ENCODE measurements around the gene RENBP. TPM values are rescaled to one million over a fixed set of nuclear protein-coding genes. Genes with fewer than 3 reads are reported as not detected.

RENBP gene
- total RNA-seq, 2 donors from 2014 or later, result 12.0 to 17.5 TPM

- H3K27me3 ChIP-seq (ENCODE audit: control insufficient read depth, insufficient read depth, low read length, poor library complexity, severe bottlenecking), result no peaks in the 10 kb centered on the region
- no peaks in the 10 kb centered on the region for H3K36me3 ChIP-seq (ENCODE audit: control insufficient read depth, insufficient read depth, low read length)
- no peaks in the 10 kb centered on the region for H3K36me3 Mint-ChIP-seq (ENCODE audit: low read depth)
- H3K9me3 Mint-ChIP-seq, result peaks cover 66% of the 10 kb centered on the region
- WGBS, 2 experiments (ENCODE audit: insufficient coverage in 1 of 2, insufficient read length in 1 of 2), result 94 to 95% methylated on average over 7 to 11 of the region's 12 CpGs
- no peaks in the 10 kb centered on the region for H3K27me3 Mint-ChIP-seq (ENCODE audit: insufficient read depth)
- no peak overlapping the region for H3K27ac ChIP-seq (ENCODE audit: low read depth, low read length)
- no peak overlapping the region for H3K27ac Mint-ChIP-seq
- no peaks in the 10 kb centered on the region for H3K4me1 Mint-ChIP-seq
- no peaks in the 10 kb centered on the region for H3K9me3 ChIP-seq (ENCODE audit: control insufficient read depth, low read length)
- no peak overlapping the region for H3K4me3 ChIP-seq (ENCODE audit: low read length)
- DNase-seq, result no peak
- TF ChIP-seq CTCF (conservative IDR thresholded peaks at IDR 0.05), result no peak
- no peak overlapping the region for H3K4me3 Mint-ChIP-seq
- no peak overlapping the region for H3K9ac ChIP-seq (ENCODE audit: extremely low read depth, low read length, poor library complexity, severe bottlenecking)
- no peaks in the 10 kb centered on the region for H3K4me1 ChIP-seq (ENCODE audit: control insufficient read depth, insufficient read depth, low read length)
These were observed 44.0 kb upstream of the RENBP start for GRCh38 chrX:153988493-153988892.

GRCh38 chrX:153984351-153985178, 40.1 kb upstream of the RENBP start:
- WGBS, 2 experiments (ENCODE audit: insufficient coverage in 1 of 2, insufficient read length in 1 of 2), result 80 to 90% methylated on average over 1 to 20 of the region's 20 CpGs
- no peaks in the 10 kb centered on the region for H3K27me3 Mint-ChIP-seq (ENCODE audit: insufficient read depth)
- no peaks in the 10 kb centered on the region for H3K4me1 ChIP-seq (ENCODE audit: control insufficient read depth, insufficient read depth, low read length)
- DNase-seq, result no peak
- no peak for TF ChIP-seq CTCF (conservative IDR thresholded peaks at IDR 0.05)
- H3K36me3 Mint-ChIP-seq (ENCODE audit: low read depth), result peaks cover 12% of the 10 kb centered on the region
- peaks cover 67% of the 10 kb centered on the region for H3K9me3 Mint-ChIP-seq
- H3K36me3 ChIP-seq (ENCODE audit: control insufficient read depth, insufficient read depth, low read length), result no peaks in the 10 kb centered on the region
- H3K4me1 Mint-ChIP-seq, result no peaks in the 10 kb centered on the region
- H3K27ac Mint-ChIP-seq, result no peak overlapping the region
- no peaks in the 10 kb centered on the region for H3K27me3 ChIP-seq (ENCODE audit: control insufficient read depth, insufficient read depth, low read length, poor library complexity, severe bottlenecking)
- H3K9ac ChIP-seq (ENCODE audit: extremely low read depth, low read length, poor library complexity, severe bottlenecking), result no peak overlapping the region
- no peaks in the 10 kb centered on the region for H3K9me3 ChIP-seq (ENCODE audit: control insufficient read depth, low read length)
- no peak overlapping the region for H3K27ac ChIP-seq (ENCODE audit: low read depth, low read length)
- no peak overlapping the region for H3K4me3 ChIP-seq (ENCODE audit: low read length)
- H3K4me3 Mint-ChIP-seq, result no peak overlapping the region

- Mint-ChIP-seq H3K27me3 (ENCODE audit: insufficient read depth) (no peaks in the 10 kb centered on the region), H3K27ac (no peak overlapping the region), H3K36me3 (ENCODE audit: low read depth) (peaks cover 12% of the 10 kb centered on the region), H3K4me3 (no peak overlapping the region), H3K4me1 (no peaks in the 10 kb centered on the region), H3K9me3 (peaks cover 63% of the 10 kb centered on the region)
- Histone ChIP-seq H3K9me3 (ENCODE audit: control insufficient read depth, low read length) (no peaks in the 10 kb centered on the region), H3K27me3 (ENCODE audit: control insufficient read depth, insufficient read depth, low read length, poor library complexity, severe bottlenecking) (no peaks in the 10 kb centered on the region), H3K9ac (ENCODE audit: extremely low read depth, low read length, poor library complexity, severe bottlenecking) (no peak overlapping the region), H3K27ac (ENCODE audit: low read depth, low read length) (no peak overlapping the region), H3K36me3 (ENCODE audit: control insufficient read depth, insufficient read depth, low read length) (no peaks in the 10 kb centered on the region), H3K4me1 (ENCODE audit: control insufficient read depth, insufficient read depth, low read length) (no peaks in the 10 kb centered on the region), H3K4me3 (ENCODE audit: low read length) (no peak overlapping the region)
- no peak for TF ChIP-seq CTCF (conservative IDR thresholded peaks at IDR 0.05)
- no peak for DNase-seq
- WGBS, 2 experiments (ENCODE audit: insufficient coverage in 1 of 2, insufficient read length in 1 of 2), result 93 to 94% methylated on average over 6 to 12 of the region's 12 CpGs
These were observed 38.9 kb upstream of the RENBP start for GRCh38 chrX:153983321-153983801.
